Astrocyte (in vitro differentiated cells and primary cell): ENCODE data around the gene ACACB.

ENCODE experiments used
- EZH2 ChIP-seq: IDR thresholded peaks from 2 replicates; pipeline ENCODE4 v1.6.1; 2012; ENCODE audit warnings: mild to moderate bottlenecking, low read length, inconsistent platforms; ENCODE audit not compliant: insufficient read depth
- TF ChIP-seq, protein P1 (sequence below): IDR thresholded peaks from 2 replicates; pipeline ENCODE4 v1.5.1; 2011; ENCODE audit warnings: low read depth, mild to moderate bottlenecking, inconsistent platforms, low read length, moderate library complexity; ENCODE audit not compliant: insufficient read depth

DNA sequence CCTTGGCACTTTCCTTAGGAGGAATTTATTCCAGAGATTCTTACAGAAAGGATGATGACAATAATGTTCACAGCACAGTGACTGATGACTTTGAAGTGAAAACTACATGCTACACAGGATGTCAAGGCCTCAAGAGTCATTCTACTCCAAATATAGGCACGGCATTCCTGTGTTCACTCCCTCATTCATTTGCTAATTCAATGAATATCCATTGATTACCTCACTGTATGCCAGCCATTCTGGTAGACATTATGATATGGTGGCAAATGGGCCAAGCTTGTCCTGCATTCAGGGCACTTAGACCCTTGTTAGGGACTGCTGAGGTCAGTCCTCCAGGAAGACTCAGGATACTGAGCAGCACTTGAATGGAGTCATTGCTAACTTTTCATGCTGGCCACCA, 144.7 kb downstream of the ACACB start:
- TF ChIP-seq, protein P1, sequence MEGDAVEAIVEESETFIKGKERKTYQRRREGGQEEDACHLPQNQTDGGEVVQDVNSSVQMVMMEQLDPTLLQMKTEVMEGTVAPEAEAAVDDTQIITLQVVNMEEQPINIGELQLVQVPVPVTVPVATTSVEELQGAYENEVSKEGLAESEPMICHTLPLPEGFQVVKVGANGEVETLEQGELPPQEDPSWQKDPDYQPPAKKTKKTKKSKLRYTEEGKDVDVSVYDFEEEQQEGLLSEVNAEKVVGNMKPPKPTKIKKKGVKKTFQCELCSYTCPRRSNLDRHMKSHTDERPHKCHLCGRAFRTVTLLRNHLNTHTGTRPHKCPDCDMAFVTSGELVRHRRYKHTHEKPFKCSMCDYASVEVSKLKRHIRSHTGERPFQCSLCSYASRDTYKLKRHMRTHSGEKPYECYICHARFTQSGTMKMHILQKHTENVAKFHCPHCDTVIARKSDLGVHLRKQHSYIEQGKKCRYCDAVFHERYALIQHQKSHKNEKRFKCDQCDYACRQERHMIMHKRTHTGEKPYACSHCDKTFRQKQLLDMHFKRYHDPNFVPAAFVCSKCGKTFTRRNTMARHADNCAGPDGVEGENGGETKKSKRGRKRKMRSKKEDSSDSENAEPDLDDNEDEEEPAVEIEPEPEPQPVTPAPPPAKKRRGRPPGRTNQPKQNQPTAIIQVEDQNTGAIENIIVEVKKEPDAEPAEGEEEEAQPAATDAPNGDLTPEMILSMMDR = no peak
- TF ChIP-seq EZH2 = no peak
